GM21515 (cell line): Measurements from ENCODE around the gene B3GNT7.
"Not testable (repeated sequence)": the region's sequence is repeated elsewhere in the genome, so short reads cannot be mapped to it uniquely, and the experiment has no call there.

Experiments
- ATAC-seq: cut with Tn5 transposase; IDR thresholded peaks from one replicate; pipeline ENCODE4 v1.9.1; 2021; ENCODE audit not compliant: unreplicated experiment

B3GNT7 gene

DNA sequence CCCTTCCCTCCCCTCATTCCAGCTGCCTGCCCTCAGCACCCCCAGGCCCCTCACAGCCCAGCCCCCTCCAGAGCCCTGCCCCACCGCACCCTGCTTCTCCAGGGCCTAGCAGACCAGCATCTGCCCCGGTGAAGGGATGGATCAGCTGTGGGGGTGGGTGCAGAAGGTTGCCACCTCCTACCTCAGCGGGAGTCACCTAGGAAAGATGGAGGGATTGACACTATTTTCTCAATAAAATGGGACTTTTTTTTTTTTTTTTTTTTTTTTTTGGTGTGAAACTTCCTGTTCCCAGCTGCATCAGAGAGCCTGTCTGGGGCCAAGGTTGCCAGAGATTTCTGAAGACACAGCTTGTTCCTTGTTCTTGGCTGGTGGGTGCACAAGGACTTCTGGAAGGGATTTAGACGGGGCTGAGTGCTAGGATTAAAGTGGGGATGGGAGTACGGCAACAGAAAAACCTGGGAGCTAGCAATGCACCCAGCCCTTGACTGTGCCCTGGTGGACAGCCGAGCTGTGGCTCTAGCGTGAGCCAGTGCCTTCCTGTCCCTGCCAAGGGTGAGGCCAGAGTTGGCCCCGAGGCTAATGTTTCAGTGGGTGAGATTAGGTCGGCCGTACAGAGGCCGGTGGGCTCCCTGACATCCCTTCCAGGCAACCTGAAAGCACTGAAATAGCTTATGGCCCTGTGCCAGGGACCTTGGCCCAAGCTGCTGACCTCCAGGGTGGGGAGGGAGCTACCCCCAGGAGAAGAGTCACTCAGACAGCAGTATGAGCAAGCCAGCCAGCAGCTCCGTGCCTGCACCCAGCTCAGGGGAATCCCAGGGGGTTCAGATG lies 4.6 kb downstream of the B3GNT7 start:
- no peak for ATAC-seq

DNA sequence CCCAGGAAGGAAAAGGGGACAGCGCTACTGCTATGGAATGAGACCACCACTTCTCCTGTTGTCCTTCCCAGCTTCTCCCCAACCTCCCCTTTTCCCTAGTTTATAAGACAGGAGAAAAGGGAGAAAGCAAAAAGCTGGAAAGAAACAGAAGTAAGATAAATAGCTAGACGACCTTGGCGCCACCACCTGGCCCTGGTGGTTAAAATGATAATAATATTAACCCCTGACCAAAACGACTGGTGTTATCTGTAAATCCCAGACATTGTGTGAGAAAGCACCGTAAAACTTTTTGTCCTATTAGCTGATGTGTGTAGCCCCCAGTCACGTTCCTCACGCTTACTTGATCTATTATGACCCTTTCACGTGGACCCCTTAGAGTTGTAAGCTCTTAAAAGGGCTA lies 5.2 kb downstream of the B3GNT7 start:
- not testable (repeated sequence) for ATAC-seq

DNA sequence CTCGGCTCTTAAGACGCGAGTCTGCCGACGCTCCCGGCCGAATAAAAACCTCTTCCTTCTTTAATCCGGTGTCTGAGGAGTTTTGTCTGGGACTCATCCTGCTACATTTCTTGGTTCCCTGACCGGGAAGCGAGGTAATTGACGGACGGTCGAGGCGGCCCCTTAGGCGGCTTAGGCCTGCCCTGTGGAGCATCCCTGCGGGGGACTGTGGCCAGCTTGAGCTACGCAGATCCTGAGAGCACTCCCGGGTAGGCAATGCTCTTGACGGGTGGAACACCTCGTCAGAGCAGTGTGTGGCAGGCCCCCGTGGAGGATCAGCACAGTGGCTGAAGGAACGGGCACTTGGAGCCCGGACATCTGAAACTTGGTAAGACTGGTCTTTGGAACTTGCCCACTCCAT lies 5.6 kb downstream of the B3GNT7 start:
- not testable (repeated sequence) for ATAC-seq

- ATAC-seq, result not testable (repeated sequence)
Measured at GRCh38 chr2:231403421-231404182, 8.1 kb downstream of the B3GNT7 start.

GRCh38 chr2:231404183-231404578 lies 8.7 kb downstream of the B3GNT7 start:
- not testable (repeated sequence) for ATAC-seq

- ATAC-seq, result not testable (repeated sequence)
Measured at GRCh38 chr2:231405601-231406367, 10.3 kb downstream of the B3GNT7 start.

GRCh38 chr2:231407686-231408085 lies 12.2 kb downstream of the B3GNT7 start:
- ATAC-seq, result not testable (repeated sequence)

DNA sequence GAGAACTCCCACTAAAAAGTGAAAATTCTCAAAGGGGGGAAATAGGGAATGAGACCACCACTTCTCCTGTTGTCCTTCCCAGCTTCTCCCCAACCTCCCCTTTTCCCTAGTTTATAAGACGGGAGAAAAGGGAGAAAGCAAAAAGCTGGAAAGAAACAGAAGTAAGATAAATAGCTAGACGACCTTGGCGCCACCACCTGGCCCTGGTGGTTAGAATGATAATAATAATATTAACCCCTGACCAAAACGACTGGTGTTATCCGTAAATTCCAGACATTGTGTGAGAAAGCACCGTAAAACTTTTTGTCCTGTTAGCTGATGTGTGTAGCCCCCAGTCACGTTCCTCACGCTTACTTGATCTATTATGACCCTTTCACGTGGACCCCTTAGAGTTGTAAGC lies 12.8 kb downstream of the B3GNT7 start:
- ATAC-seq, result not testable (repeated sequence)

GRCh38 chr2:231409776-231410175 lies 14.3 kb downstream of the B3GNT7 start:
- no peak for ATAC-seq

DNA sequence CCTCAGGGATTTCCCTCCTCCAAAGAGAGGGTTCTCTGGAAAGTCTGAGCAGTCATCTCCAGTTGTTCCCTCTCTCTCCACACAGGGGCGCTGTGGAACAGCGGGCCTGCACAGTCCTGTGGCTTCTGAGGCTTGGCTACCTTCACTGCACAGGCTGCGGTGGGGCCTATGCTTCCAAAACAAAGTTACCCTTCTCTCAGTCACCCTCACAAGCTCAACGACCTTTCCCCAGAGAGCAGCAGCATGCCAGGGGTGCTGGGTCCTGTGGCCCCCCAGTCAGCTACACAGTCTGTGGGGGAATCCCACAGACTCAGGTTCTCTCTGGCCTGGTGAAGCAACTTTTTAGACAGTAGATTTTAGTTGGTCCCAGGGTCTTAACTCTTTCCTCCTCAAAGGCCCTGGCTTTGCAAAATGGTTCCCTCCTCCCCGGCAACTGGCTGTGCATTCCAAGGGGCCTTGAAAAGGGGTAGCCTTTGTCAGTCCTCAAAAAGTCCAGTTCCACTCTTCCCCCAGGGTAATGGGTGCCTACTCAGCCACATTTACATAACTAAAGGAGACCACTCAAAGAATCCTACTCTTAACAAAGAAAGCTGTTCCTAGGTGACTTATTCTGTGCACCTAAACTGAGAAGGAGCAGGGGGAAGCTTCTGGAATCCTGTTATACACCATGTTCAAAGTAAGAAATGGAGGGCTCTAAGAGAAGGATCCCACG lies 14.9 kb downstream of the B3GNT7 start:
- ATAC-seq, result no peak

- no peak for ATAC-seq
Measured at GRCh38 chr2:231411237-231411636, 15.7 kb downstream of the B3GNT7 start.

DNA sequence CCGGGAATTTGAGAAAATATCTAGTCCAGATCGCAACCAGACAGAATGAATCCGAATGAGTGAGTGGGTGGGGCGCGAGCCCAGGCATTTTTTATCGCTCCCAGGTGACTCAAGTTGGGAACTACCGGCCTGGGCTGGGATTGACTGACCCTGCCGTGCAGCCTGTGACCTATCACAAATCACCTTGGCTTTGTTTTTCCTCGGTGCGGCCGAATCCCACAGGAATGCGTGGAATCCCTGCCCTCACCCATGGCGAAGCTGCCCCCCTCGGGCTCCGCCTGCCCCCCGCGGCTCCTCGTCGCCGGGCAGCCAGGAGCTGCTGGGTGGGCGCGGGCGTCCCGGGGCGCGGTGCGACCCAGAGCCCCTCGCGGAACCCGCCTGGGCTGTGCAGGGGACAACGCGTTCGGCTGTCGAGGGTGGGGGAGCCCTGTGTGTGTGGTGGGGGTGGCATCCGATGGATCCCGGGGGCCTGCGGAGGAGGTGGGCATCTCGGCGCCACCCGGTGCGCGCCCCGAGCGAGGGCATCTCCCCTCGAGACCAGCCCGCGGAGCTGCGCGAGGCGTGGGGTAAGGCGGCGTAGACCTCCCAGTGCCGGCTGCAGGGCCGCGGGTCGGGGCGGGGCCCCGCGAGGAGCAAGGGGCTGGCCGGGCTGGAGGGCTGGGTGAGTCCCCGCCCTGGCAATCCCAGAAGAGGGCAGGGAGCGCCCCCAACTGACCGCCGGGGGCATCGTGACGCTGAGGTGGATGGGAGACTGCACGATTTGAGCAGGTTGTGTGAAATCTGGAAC lies 16.5 kb downstream of the B3GNT7 start:
- peak; percentile 89 for ATAC-seq

- ATAC-seq, result no peak
Measured at GRCh38 chr2:231412618-231412963, 17.1 kb downstream of the B3GNT7 start.

DNA sequence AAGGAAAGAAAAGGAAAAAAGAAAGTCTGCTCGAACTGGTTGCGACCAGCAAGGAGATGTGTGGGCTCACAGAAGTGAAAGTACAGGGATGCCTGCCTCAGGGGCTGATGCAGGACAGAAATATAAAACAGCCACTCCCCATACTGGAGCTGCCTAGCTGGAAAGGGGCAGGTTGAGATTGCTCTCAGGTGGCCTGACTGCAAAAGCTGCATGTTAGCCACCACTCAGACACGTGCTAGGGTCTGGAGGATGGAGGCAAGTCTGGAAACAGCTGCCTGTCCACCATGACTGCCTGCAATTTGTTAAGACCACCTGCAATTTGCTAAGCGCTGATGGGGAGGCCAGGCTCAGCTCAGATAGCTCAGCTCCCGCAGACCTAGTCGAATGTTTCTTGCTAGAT lies 17.9 kb downstream of the B3GNT7 start:
- no peak for ATAC-seq

DNA sequence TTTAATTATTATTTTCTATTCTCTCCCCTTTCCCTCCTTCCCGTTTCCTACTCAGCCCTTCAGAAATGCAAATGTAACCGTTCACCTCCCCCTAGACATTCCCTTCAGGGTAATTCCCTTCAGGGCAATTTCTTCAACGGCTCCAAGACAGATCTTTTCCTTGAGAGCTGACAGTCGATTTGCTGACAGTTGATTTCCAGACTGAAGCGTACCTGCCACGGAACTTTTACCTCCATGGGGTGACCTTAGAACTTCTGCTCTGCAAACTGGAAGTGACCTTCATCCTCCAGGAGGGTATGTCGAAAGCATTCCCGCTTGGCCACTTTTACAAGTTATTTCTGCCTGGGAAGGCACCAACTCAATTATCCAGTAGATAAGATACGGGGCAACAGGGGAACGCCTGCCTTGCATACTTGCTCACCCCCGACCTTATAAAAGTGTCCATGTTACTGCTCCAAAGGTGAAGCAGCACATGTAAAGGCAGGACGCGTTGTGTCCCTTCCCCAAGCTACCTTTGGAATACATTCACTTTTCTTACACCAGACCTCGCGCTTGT lies 18.5 kb downstream of the B3GNT7 start:
- no peak for ATAC-seq

DNA sequence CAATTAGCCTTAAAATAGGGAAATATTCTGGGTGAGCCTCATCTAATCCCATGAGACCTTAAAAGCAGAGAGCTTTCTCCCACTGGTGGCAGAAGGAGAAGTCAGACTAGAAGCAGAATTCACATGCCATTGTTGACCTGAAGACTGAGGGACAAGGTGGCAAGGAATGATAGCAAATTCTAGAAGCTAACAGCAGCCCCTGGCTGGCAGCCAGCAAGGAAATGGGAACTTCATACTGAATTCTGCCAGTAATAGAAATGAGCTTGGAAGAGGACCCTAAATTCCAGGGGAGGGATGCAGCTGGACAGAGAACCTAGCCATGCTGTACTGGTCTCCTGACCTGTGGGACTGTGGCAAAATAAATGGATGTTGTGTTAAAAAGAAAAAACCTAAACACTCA lies 19.5 kb downstream of the B3GNT7 start:
- no peak for ATAC-seq

- ATAC-seq, result no peak
Measured at GRCh38 chr2:231418820-231419640, 23.5 kb downstream of the B3GNT7 start.

- ATAC-seq, result no peak
Measured at GRCh38 chr2:231421051-231421580, 25.6 kb downstream of the B3GNT7 start.

DNA sequence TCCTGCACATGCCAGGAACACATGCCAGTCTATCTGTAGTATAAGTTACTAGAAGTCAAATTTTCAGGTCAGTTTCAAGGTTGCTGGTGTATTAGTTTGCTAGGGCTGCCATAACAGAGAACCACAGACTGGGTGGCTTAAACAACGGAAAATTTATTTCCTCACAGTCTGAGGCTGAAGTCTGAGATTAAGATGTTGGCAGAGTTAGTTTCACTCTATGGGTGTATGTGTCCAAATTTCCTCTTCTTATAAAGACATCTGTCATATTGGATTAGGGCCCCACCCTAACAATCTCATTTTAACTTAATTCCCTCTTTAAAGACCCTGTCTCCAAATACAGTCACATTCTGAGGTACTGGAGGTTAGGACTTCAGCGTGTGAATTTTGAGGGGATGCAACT lies 26.5 kb downstream of the B3GNT7 start:
- no peak for ATAC-seq
